SK-N-SH (cell line): ENCODE data around the gene IBTK. TPM values are rescaled to one million over a fixed set of nuclear protein-coding genes. Genes with fewer than 3 reads are reported as not detected.

Experiments used
- CTCF ChIA-PET: fragments of 300-600, 350-600 bp; formaldehyde crosslinking; extraction: SDS; loops from one replicate; lab custom pipeline; 2021; lab: Yijun Ruan, JAX
- POLR2A ChIA-PET: fragments of 350-600 bp; sonication (Branson Sonifier 250); formaldehyde crosslinking; extraction: SDS; loops from one replicate; lab custom pipeline; 2020; ENCODE audit warnings: antibody characterized with exemption, inconsistent platforms; lab: Yijun Ruan, JAX
- DNase-seq: peaks from one replicate; pipeline ENCODE4 v3.0.0; 2012
- H2AFZ ChIP-seq: fragments of 200-600 bp; sonication (generic); 2 replicates; pipeline ENCODE4 v1.8.1; 2016; ENCODE audit warnings: antibody characterized with exemption, mild to moderate bottlenecking, low read depth
- H3F3A ChIP-seq: fragments of 200-600 bp; sonication (generic); replicated peaks from 2 replicates; pipeline ENCODE3; 2016; ENCODE audit warnings: antibody characterized with exemption, mild to moderate bottlenecking; ENCODE audit not compliant: insufficient read depth
- H3K27ac ChIP-seq, 2 experiments: fragments of 200-500 bp in 1 of 2; fragments of 200-600 bp in 1 of 2; sonication (Bioruptor generic) in 1 of 2; sonication (generic), shearing (Covaris generic) in 1 of 2; 2 replicates each; pipeline versions ENCODE4 v1.5.1 to v1.6.1; 2014 to 2016; ENCODE audit warnings: low read depth in 2 of 2, inconsistent platforms in 1 of 2, low read length in 1 of 2, mild to moderate bottlenecking in 1 of 2, mixed read lengths in 1 of 2
- H3K27me3 ChIP-seq: fragments of 200-600 bp; sonication (generic), shearing (Covaris generic); 2 replicates; pipeline ENCODE4 v1.6.1; 2016; ENCODE audit warnings: mixed run types; ENCODE audit not compliant: insufficient read depth
- H3K36me3 ChIP-seq, 2 experiments: fragments of 200-500 bp in 1 of 2; fragments of 200-600 bp in 1 of 2; sonication (Bioruptor generic) in 1 of 2; sonication (generic) in 1 of 2; replicated peaks in 1 of 2; 2 replicates each; pipeline versions ENCODE3 to v1.5.1; 2014 to 2016; ENCODE audit warnings: low read length in 1 of 2, mild to moderate bottlenecking in 1 of 2; ENCODE audit not compliant: insufficient read depth in 2 of 2, control insufficient read depth in 1 of 2
- H3K4me1 ChIP-seq, 2 experiments: fragments of 200-500 bp in 1 of 2; fragments of 200-600 bp in 1 of 2; sonication (Bioruptor generic) in 1 of 2; sonication (generic), shearing (Covaris generic) in 1 of 2; 2 replicates each; pipeline versions ENCODE4 v1.5.1 to v1.6.1; 2014 to 2016; ENCODE audit warnings: low read depth in 1 of 2, low read length in 1 of 2, mixed run types in 1 of 2; ENCODE audit not compliant: insufficient read depth in 2 of 2, control insufficient read depth in 1 of 2
- H3K4me2 ChIP-seq: fragments of 200-600 bp; sonication (generic), shearing (Covaris generic); 2 replicates; pipeline ENCODE4 v1.6.1; 2017; ENCODE audit warnings: mixed run types
- H3K4me3 ChIP-seq, 2 experiments: fragments of 200-500 bp in 1 of 2; fragments of 200-600 bp in 1 of 2; sonication (Bioruptor generic) in 1 of 2; sonication (generic), shearing (Covaris generic) in 1 of 2; 2 replicates each; pipeline versions ENCODE4 v1.5.1 to v1.8.1; 2014 to 2016; ENCODE audit warnings: low read depth in 2 of 2, inconsistent platforms in 1 of 2, low read length in 1 of 2, mild to moderate bottlenecking in 1 of 2, mixed read lengths in 1 of 2, moderate library complexity in 1 of 2
- H3K79me2 ChIP-seq: fragments of 200-600 bp; sonication (generic); 2 replicates; pipeline ENCODE4 v1.8.1; 2017; ENCODE audit warnings: mild to moderate bottlenecking; ENCODE audit not compliant: insufficient read depth
- H3K9ac ChIP-seq: fragments of 200-600 bp; sonication (generic); 2 replicates; pipeline ENCODE4 v1.6.1; 2017; ENCODE audit warnings: mixed run types
- H3K9me2 ChIP-seq: fragments of 200-600 bp; sonication (generic); 2 replicates; pipeline ENCODE4 v1.6.1; 2017; ENCODE audit warnings: mixed run types
- H3K9me3 ChIP-seq: fragments of 200-600 bp; sonication (generic); 2 replicates; pipeline ENCODE4 v1.6.1; 2017; ENCODE audit warnings: mixed run types, mild to moderate bottlenecking, moderate library complexity
- H4K20me1 ChIP-seq: fragments of 200-600 bp; sonication (generic); 2 replicates; pipeline ENCODE4 v1.6.1; 2017; ENCODE audit warnings: mild to moderate bottlenecking, mixed run types; ENCODE audit not compliant: insufficient read depth
- ELF1 ChIP-seq: IDR thresholded peaks from 2 replicates; pipeline ENCODE4 v1.4.0; 2012
- FOSL2 ChIP-seq: IDR thresholded peaks from 2 replicates; pipeline ENCODE4 v1.4.0; 2012; ENCODE audit warnings: low read depth, mild to moderate bottlenecking, moderate library complexity, borderline replicate concordance
- FOXJ3 ChIP-seq: sonication (generic); formaldehyde crosslinking; IDR thresholded peaks from 2 replicates; pipeline ENCODE4 v1.5.1; 2020; ENCODE audit warnings: mild to moderate bottlenecking, missing genetic modification reagents
- GATA2 ChIP-seq: sonication (generic); formaldehyde crosslinking; IDR thresholded peaks from 2 replicates; pipeline ENCODE4 v1.5.0; 2020; ENCODE audit warnings: mild to moderate bottlenecking, missing genetic modification reagents
- IRF3 ChIP-seq: fragments of 150-350 bp; IDR thresholded peaks from 2 replicates; pipeline ENCODE4 v1.6.1; 2016; ENCODE audit warnings: mild to moderate bottlenecking, low read depth, low read length
- JUND ChIP-seq: IDR thresholded peaks from 2 replicates; pipeline ENCODE4 v1.4.0; 2012
- MAX ChIP-seq: IDR thresholded peaks from 2 replicates; pipeline ENCODE4 v1.4.0; 2012; ENCODE audit warnings: low read depth
- PBX3 ChIP-seq: IDR thresholded peaks from 2 replicates; pipeline ENCODE4; 2012
- POLR2AphosphoS5 ChIP-seq: IDR thresholded peaks from 2 replicates; pipeline ENCODE4 v1.6.1; 2012; ENCODE audit warnings: low read depth, low read length
- REST ChIP-seq: IDR thresholded peaks from 2 replicates; pipeline ENCODE4 v1.6.1; 2012; ENCODE audit warnings: mild to moderate bottlenecking, low read depth, low read length, moderate library complexity
- RFX5 ChIP-seq: IDR thresholded peaks from 2 replicates; pipeline ENCODE4 v1.6.1; 2012; ENCODE audit warnings: mild to moderate bottlenecking, improper control_type of control experiment, low read length
- TCF12 ChIP-seq: IDR thresholded peaks from 2 replicates; pipeline ENCODE4 v1.4.0; 2012
- YY1 ChIP-seq: IDR thresholded peaks from 2 replicates; pipeline ENCODE4 v1.4.0; 2012; ENCODE audit warnings: low read depth, mild to moderate bottlenecking
- WGBS: methylation state at CpG from one replicate; pipeline ENCODE4 v1.1.6; 2017; ENCODE audit warnings: low lambda C conversion rate; 5-methylcytosine and 5-hydroxymethylcytosine counted together
- polyA plus RNA-seq, 3 experiments: library from polyadenylated mRNA; depleted of rRNA; stranded (reverse); fragments of >200 nt; gene quantifications; 2 replicates each; pipeline ENCODE4 v1.2.3, GENCODE V29; 2012

The IBTK gene
- polyA plus RNA-seq, 1 of the 3 experiments (the other 2 are of a cell fraction): 9.5 TPM

GRCh38 chr6:82275686-82276085 is 28.1 kb upstream of the IBTK start (continued):
- no peak for TF ChIP-seq PBX3
- TF ChIP-seq, all 33 proteins: peak for 0

- POLR2A ChIA-PET: no interaction called here
- 92% methylated on average over 1 of the region's 1 CpG for WGBS
These were observed 25.8 kb upstream of the IBTK start for GRCh38 chr6:82273295-82273694.

More at GRCh38 chr6:82273295-82273694, 25.8 kb upstream of the IBTK start:
- no peaks in the 10 kb centered on the region for H3K27me3 ChIP-seq
- no peaks in the 10 kb centered on the region for H3K9me2 ChIP-seq
- no peaks in the 10 kb centered on the region for H3K36me3 ChIP-seq
- H2AFZ ChIP-seq: no peak overlapping the region
- no peak overlapping the region for H3K27ac ChIP-seq
- no peaks in the 10 kb centered on the region for H4K20me1 ChIP-seq
- H3K4me1 ChIP-seq: peaks cover 6 to 25% of the 10 kb centered on the region in 2 experiments; a peak in 3 of 4 replicates
- H3K4me2 ChIP-seq: no peak overlapping the region
- CTCF ChIA-PET: interaction anchor here (1.8 to 10.4 kb wide), 4 partner anchors 18 to 782 kb away, joined by 4 to 191 read pairs (median 19); no protein-coding TSS in a partner anchor
- no peaks in the 10 kb centered on the region for H3K79me2 ChIP-seq
- TF ChIP-seq JUND: no peak
- TF ChIP-seq GATA2: no peak
- TF ChIP-seq IRF3: no peak
- TF ChIP-seq YY1: no peak
- TF ChIP-seq RFX5: no peak
- TF ChIP-seq ELF1: no peak
- TF ChIP-seq TCF12: no peak
- no peak for TF ChIP-seq REST
- no peak for TF ChIP-seq POLR2AphosphoS5
- TF ChIP-seq FOSL2: no peak
- no peak for TF ChIP-seq MAX
- no peak for TF ChIP-seq FOXJ3 (CRISPR knock-in tag)
- H3K9ac ChIP-seq: no peak overlapping the region
- peaks cover 5% of the 10 kb centered on the region for H3F3A ChIP-seq
- no peaks in the 10 kb centered on the region for H3K9me3 ChIP-seq
- DNase-seq: no peak
- no peak overlapping the region for H3K4me3 ChIP-seq
